Body of pancreas (tissue), 4 donors: Measurements from ENCODE around the gene DMRTC2.

Experiments
- CTCF ChIP-seq, 7 experiments: fragments of 450-650 bp in 4 of 7; fragments of 200-600 bp in 3 of 7; sonication (generic) in 3 of 7; IDR thresholded peaks; one replicate each; pipeline ENCODE4 v1.5.1; 2016 to 2019; ENCODE audit warnings: antibody characterized with exemption in 7 of 7
- POLR2A ChIP-seq, 3 donors: fragments of 450-650 bp; IDR thresholded peaks; one replicate each; pipeline ENCODE4 v1.6.1; 2016; ENCODE audit warnings: antibody characterized with exemption in 3 of 3, mild to moderate bottlenecking in 2 of 3

GRCh38 chr19:41879080-41879479 lies 34.2 kb downstream of the DMRTC2 start:
- no peak for TF ChIP-seq CTCF (IDR thresholded peaks at IDR 0.05)
- no peak for TF ChIP-seq POLR2A (IDR thresholded peaks at IDR 0.05)
